Esophagus squamous epithelium (tissue), 5 donors: Measurements from ENCODE around the gene TBK1. TPM values are rescaled to one million over a fixed set of nuclear protein-coding genes. Genes with fewer than 3 reads are reported as not detected.

ENCODE experiments used
- DNase-seq: peaks from one replicate; lab custom pipeline; 2025; lab: John Stamatoyannopoulos, UW
- H3K27ac ChIP-seq, 4 donors: fragments of 200-600 bp; sonication (generic); one replicate each; pipeline ENCODE4 v1.5.1; 2016 to 2019; ENCODE audit warnings: mild to moderate bottlenecking in 1 of 4
- H3K27me3 ChIP-seq, 4 donors: fragments of 200-600 bp; sonication (generic); 1 replicate in 3 of 4; 2 replicates in 1 of 4; pipeline versions ENCODE4 v1.5.1 to v1.6.0; 2017 to 2021; ENCODE audit warnings: antibody characterized with exemption in 1 of 4
- H3K36me3 ChIP-seq, 3 donors: fragments of 200-600 bp; sonication (generic); one replicate each; pipeline ENCODE4 v1.5.1; 2016 to 2019
- H3K4me1 ChIP-seq, 3 donors: fragments of 200-600 bp; sonication (generic); one replicate each; pipeline ENCODE4 v1.5.1; 2017 to 2019
- H3K4me3 ChIP-seq, 4 donors: fragments of 200-600 bp; sonication (generic); 1 replicate in 3 of 4; 2 replicates in 1 of 4; pipeline ENCODE4 v1.5.1; 2016 to 2019; ENCODE audit warnings: mild to moderate bottlenecking in 2 of 4, moderate library complexity in 1 of 4
- H3K9me3 ChIP-seq, 3 donors: fragments of 200-600 bp; sonication (generic); one replicate each; pipeline ENCODE4 v1.5.1; 2016 to 2019
- CTCF ChIP-seq, 6 experiments: fragments of 450-650 bp in 4 of 6; fragments of 200-600 bp in 2 of 6; sonication (generic) in 2 of 6; IDR thresholded peaks; one replicate each; pipeline ENCODE4 v1.5.1; 2016 to 2019; ENCODE audit warnings: antibody characterized with exemption in 6 of 6, mild to moderate bottlenecking in 4 of 6, moderate library complexity in 4 of 6
- POLR2A ChIP-seq, 4 donors: fragments of 450-650 bp; IDR thresholded peaks; one replicate each; pipeline ENCODE4 v1.6.1; 2017; ENCODE audit warnings: antibody characterized with exemption in 4 of 4, mild to moderate bottlenecking in 4 of 4, moderate library complexity in 3 of 4
- WGBS, 2 donors: methylation state at CpG; one replicate each; pipeline ENCODE4 v1.1.5; 2018; 5-methylcytosine and 5-hydroxymethylcytosine counted together
- intact Hi-C: fragments of 100-400 bp; cut with DNase I; formaldehyde crosslinking; loops from one replicate; pipeline ENCODE4 v1.15.0; 2022
- total RNA-seq, 4 donors: library from RNA; depleted of rRNA; stranded (reverse); fragments of >200 nt; gene quantifications; one replicate each; pipeline ENCODE4 v1.1.0, GENCODE V29; 2016
- donor health status: DM: yes; HTN: yes; CAD: no.

TBK1 gene
- total RNA-seq, 4 donors from 2014 or later: 12.5 to 25.7 (median 20.7) TPM

GRCh38 chr12:64491718-64492117, 39.8 kb downstream of the TBK1 start:
- peaks cover 4 to 100% (median 30%) of the 10 kb centered on the region in 3 donors for H3K36me3 ChIP-seq
- 79 to 96% methylated on average over 1 of the region's 1 CpG for WGBS, 2 donors
- TF ChIP-seq CTCF (IDR thresholded peaks at IDR 0.05): no peak
- TF ChIP-seq POLR2A (IDR thresholded peaks at IDR 0.05): no peak

GRCh38 chr12:64493513-64493912, 41.6 kb downstream of the TBK1 start:
- TF ChIP-seq CTCF (IDR thresholded peaks at IDR 0.05): no peak
- TF ChIP-seq POLR2A (IDR thresholded peaks at IDR 0.05): no peak
- Histone ChIP-seq H3K4me1 (no peaks in the 10 kb centered on the region), H3K9me3 (no peaks in the 10 kb centered on the region), H3K27me3 (no peaks in the 10 kb centered on the region), H3K36me3 (peaks cover 4 to 100% (median 29%) of the 10 kb centered on the region in 3 donors), H3K4me3 (no peak overlapping the region), H3K27ac (no peak overlapping the region)
- WGBS, 2 donors: 96 to 98% methylated on average over 3 of the region's 3 CpGs
- no peak for DNase-seq
- intact Hi-C loops: no loop called here

More at GRCh38 chr12:64491718-64492117, 39.8 kb downstream of the TBK1 start:
- no peaks in the 10 kb centered on the region for H3K4me1 ChIP-seq
- no peaks in the 10 kb centered on the region for H3K27me3 ChIP-seq
- no peak overlapping the region for H3K27ac ChIP-seq
- H3K4me3 ChIP-seq: no peak overlapping the region
- H3K9me3 ChIP-seq: no peaks in the 10 kb centered on the region
- intact Hi-C loops: no loop called here
- no peak for DNase-seq

GRCh38 chr12:64494998-64495729, 43.2 kb downstream of the TBK1 start:
- DNase-seq: no peak
- Histone ChIP-seq H3K4me3 (no peak overlapping the region), H3K27ac (no peak overlapping the region), H3K27me3 (no peaks in the 10 kb centered on the region), H3K4me1 (no peaks in the 10 kb centered on the region), H3K9me3 (no peaks in the 10 kb centered on the region), H3K36me3 (peaks cover 4 to 100% (median 26%) of the 10 kb centered on the region in 3 donors)
- TF ChIP-seq CTCF (IDR thresholded peaks at IDR 0.05) (no peak), POLR2A (IDR thresholded peaks at IDR 0.05) (no peak)
- intact Hi-C loops: no loop called here
- WGBS, 2 donors: 78 to 83% methylated on average over 5 of the region's 5 CpGs

DNA sequence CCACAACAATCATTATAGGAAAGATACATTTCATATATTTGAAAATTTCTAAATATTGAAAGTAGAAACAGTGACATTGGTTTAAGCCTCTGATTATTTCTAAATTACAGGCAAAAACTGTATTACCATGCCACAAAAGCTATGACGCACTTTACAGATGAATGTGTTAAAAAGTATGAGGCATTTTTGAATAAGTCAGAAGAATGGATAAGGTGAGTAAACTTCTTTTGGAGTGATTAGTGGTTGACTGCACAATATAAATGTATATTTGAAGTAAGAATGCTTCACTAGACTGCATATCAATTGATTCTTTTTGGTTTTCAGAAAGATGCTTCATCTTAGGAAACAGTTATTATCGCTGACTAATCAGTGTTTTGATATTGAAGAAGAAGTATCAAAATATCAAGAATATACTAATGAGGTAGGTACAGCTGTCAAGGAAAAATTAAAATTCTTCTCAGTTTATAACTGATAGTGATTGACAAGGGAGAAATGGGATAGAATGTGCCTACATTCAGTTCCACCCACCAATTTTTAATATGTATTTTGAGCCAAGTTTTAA, 45.0 kb downstream of the TBK1 start:
- Histone ChIP-seq H3K9me3 (no peaks in the 10 kb centered on the region), H3K27me3 (no peaks in the 10 kb centered on the region), H3K4me3 (no peak overlapping the region), H3K4me1 (no peaks in the 10 kb centered on the region), H3K36me3 (peaks cover 4 to 100% (median 15%) of the 10 kb centered on the region in 3 donors), H3K27ac (no peak overlapping the region)
- WGBS, 2 donors: 92 to 94% methylated on average over 2 of the region's 2 CpGs
- DNase-seq: no peak
- intact Hi-C loops: no loop called here
- TF ChIP-seq POLR2A (IDR thresholded peaks at IDR 0.05): no peak
- no peak for TF ChIP-seq CTCF (IDR thresholded peaks at IDR 0.05)

- Histone ChIP-seq H3K27ac (no peak overlapping the region), H3K36me3 (peaks cover 4 to 100% (median 15%) of the 10 kb centered on the region in 3 donors), H3K9me3 (no peaks in the 10 kb centered on the region), H3K4me1 (no peaks in the 10 kb centered on the region), H3K27me3 (no peaks in the 10 kb centered on the region), H3K4me3 (no peak overlapping the region)
- 90 to 91% methylated on average over 1 of the region's 1 CpG for WGBS, 2 donors
- intact Hi-C loops: no loop called here
- TF ChIP-seq CTCF (IDR thresholded peaks at IDR 0.05) (no peak), POLR2A (IDR thresholded peaks at IDR 0.05) (no peak)
- no peak for DNase-seq
These were observed 45.6 kb downstream of the TBK1 start for GRCh38 chr12:64497484-64497883.
